NCI-H1105 (cell line): Measurements from ENCODE around the gene PRR3.

Experiments used
- DNase-seq: peaks from one replicate; lab custom pipeline; 2025; lab: John Stamatoyannopoulos, UW

The PRR3 gene

DNA sequence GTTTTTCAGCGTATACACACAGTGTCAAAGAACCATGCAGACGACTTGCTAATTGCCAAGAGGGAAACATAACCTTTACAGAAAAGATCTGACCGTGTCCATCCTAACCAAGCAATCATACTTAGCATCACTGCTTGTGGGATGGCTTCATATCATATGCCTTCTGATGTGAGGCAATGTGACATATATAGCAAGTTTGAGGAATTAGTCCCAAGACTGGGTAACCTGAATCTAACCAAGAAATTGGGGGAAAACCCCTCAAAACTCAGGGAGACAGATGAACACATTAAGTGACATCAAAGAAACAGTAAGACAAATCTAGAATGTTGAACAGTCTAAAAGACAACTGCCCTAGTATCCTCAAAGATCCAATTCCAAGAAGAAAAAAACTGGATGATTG is 19.2 kb upstream of the PRR3 start:
- DNase-seq, result no peak

DNA sequence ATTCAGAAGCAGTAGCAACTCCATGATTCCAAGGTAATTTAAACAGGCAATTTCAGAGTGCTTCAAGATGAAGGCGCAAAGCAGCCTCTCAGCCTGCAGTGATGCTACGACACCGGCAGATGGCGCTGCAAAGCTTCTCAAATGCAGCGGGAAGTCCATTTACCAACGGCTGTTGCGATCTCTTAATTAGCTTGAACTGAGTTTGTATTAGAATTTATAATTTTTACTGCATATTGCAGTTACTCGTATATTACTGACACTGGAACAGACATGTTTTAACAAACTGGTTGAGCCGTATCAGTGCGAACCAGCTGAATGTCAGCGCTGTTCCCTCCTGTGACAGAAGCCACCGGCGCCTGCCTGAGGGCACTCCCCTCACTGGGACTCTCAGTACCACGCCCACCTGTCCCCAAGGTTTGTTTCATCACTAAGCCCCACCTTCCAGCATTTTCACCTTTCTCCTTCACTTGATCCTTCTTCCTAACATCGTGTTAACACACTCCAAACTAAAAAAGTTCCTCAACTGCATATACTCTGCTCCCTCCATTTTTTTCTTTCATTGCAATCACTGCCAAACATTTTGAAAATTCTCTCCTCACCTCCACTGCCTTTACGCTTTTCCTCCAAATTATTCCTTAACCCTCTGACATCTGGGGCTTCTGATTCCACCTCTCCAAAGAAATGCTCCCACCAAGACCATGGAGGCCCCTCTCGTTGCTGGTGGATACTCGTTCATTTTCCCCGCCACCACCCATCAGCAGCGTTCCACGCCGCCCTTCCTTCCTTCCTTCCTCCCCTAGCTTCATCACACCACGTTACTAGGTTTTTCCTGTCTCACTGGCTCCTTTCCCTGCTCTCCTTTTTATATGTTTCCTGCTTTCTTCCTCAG is 15.3 kb upstream of the PRR3 start:
- peak; percentile 70 for DNase-seq

DNA sequence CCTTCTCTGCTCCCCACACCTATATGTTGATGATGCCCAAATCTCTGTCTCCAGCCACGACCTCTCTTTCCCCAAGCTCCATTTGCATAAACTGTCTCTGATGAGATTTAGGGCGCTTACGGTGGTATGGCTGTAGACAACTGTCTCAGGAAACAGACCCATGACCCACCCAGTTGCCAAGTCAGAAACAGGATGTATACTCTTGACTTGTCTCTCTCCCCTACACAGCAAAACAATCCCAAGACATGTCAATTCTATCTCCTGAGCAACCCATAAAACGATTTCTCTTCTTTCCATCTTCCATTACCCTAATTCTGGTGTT is 14.7 kb upstream of the PRR3 start:
- no peak for DNase-seq

DNA sequence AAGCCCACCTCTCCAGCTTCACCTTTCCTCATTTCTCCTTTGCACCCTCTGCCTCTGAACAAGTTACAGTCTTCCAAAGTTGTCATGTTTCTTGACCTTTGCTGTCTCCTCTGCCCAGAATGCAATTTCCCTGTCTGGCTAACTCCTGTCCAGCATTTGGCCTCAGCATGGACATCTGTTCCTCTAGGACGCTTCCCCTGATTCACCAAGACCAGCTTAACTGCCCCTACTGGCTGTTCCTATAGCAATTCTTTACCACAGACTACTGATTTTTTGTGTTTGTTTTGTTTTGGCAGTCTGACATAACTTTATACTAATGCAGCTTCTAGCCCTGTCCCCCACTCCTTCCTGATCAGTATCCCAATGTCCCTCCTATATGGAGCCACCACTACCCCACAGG is 14.2 kb upstream of the PRR3 start:
- no peak for DNase-seq

DNA sequence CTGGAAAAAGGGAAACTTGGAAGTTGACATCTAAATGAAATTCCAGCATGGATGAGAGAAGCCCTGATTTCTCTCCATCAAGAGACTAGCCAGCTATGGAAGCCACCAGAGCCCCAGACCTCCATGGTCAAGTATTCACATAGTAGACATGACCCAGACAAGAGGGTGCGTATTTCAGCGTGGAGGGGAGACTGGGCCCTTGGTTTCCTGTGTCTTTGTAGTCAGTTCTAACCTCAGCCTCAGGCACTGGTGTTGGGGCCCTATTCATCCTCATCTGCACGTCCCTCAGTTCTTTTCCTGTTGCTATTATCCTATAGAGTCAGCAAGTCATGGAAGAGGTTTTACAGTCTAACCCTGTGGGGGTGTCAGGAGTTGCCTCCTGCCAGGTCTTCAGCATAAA is 13.3 kb upstream of the PRR3 start:
- no peak for DNase-seq

DNA sequence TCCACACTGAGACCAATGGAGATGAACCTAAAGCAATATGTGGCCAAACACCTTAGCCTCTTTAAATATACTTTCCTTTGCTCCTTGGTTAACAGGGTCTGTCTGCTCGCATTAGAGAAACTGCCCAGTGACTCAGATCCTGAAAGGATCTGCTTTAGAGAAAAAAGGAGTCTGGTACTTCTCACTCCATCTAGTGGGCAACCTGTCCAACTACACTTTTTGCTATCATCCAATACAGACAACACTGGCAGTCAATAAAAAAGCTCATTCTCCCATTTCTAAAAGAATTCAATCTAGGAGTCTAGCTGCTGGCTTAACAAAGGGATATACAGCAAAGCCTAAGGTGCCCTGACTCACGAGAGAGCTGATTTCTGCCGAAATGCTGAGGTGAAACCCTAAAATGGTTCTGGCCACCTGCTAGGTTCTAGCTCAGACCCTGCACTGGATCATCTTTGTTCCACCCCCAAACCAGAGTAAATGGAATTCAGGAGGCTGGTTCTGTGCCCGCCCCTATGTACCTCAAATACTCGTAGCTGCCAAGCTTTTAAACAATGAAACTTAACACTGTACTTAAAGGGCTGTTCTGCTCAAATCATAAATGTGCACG is 12.3 kb upstream of the PRR3 start:
- DNase-seq, result peak; percentile 20

DNA sequence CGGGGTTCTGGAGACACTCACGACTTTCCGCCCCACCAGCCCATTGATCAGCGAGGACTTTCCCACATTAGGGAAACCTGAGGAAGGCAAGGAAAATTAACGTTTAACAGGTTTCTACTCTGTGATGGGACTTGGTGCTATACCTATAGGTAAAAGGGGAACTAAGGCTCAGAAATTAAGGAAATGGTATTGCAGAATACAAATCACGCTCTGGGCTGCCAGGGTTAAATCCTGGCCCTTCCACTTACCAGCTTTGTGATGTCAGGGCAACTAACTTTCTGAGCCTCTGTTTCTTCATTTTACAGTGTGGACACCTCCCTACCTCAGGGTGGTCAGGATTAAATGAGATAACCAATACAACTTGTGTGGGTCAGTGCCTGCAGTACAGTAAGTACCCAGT is 9.6 kb upstream of the PRR3 start:
- DNase-seq, result no peak

DNA sequence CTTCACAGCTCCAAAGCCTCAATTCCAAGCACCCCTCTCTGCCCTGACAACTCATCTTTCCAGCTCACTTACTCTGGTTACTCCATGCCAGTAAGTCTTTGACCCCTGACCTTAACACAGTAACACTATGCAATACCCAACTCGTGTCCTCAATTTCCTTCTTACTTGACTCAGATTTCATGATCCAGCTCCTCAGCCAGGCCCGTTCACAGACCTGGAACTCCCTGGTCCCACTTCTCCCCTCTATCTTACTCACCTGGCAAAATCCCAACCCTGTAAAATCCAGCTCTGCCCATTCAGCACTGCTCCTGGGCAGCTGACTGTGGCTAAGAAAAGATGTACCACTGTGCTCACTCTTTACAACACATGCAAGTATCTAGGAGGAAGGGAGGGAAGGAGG is 8.7 kb upstream of the PRR3 start:
- DNase-seq, result no peak

DNA sequence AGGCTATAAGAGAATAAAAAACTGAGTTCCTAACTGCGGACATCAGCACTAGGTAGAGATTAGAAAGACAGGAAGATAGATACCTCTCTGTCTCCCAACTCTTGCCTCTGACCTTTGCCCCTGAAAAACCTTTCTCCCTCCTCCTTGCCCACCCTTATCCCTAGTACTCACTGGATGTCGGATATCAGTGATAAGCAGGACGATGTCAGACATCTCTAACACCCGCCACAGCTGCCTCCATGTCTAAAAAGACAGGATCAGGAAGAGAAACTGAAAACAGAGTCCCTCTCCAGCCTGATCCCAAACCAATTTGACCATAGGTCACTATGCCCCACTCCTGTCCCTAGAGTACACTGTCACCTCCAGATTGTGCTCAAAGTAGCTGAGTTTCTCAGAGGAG is 2.7 kb upstream of the PRR3 start:
- DNase-seq, result no peak

DNA sequence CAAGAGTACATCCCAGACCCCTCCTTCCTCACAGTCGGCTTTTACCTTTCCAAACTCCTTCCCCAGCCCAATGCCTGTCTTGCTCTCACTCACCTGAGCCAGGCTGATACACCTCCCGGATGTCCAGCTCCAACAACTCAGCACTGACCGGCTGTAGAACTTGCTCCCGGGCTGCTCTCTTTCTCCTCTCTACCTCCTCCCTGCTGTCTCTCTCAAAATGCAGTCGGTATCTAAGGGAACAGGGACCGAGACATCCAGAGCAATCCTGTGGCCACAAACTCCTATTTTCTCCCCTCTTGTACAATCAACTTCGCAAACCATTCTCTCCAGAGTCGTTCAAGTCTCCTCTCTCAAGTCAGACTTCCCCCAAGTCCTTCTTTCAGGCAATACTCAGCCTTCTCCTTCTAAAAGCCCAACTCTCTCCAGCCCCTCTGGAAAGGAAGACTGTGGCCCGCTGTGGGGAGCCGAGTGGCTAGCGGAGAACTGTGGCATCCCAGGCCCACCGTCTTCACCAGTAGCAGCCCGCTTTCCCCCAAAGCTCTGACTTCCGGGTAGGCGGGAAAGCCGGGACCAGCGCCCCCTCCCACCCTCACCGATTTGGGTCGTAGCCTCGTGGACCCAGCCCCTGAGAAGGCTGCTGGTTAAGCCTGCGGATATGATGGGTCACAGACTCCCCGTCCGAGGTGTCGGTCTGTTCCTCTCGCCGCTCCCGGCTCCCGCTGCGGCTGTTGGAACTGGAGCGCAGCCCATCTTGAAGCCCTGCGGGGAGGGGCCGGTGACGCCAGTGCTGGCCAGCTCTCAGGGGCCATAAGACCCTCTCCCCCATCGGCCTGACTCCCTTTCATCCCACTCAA is 1.9 kb upstream of the PRR3 start:
- DNase-seq, result no peak

DNA sequence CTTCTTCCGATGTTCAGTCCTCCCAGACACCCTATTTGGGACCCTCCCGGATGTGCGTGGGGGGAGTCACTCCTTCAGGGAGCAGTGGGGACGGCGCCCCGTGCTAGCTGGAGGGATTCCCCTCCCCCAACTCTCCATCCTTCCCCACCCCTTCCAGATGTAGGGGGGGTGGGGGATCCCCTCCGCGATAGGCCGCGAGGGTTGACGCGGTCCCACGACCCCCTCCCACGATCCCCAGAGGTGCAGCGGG is 1.4 kb upstream of the PRR3 start:
- no peak for DNase-seq

DNA sequence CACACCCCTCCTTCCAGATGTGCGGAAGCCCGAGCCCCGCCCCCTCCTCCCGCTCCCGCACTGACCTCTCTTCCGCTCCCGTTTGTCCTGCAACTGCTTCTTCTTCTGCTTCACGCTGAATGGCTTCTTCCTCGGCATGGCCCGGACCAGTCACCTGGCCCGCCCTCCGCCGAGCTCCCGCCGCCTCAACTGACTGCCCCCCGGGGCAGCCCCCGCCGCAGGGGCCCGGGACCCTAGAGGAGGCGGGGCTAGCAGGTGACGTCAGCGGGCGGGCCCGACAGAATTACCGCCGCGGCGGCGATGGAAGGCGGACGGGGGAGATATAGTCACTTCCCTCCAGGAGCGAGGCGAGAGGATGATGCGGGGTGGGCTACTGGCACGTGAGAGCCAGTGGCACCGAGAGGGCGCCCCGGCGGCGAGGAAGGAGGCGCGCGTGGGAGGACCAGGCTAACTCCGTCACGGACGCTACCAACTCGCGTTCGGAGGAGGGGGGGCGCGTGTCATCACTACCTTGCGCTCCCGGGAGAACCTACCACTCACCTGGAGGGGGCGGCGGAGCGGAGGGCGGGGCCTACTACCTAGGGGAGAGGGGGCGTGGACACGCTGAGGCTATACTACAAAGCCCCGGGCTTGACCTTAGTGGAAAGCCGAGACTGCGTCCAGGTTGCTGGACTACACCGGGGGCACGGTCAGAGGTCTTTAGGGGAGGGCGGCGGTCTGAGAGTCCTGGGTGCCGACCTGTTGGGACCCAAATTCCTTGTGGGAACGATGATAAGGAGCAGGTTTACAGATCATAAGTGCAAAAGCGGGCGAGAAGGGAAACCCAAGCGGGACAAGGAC is 809 bp upstream of the PRR3 start, which contains the start of gene GNL1:
TSS of gene GNL1 (minus strand) at position 424 of the 840 bp plus-strand sequence. CDS start at position 138, 286 bp downstream.
- peak; percentile 93 for DNase-seq

DNA sequence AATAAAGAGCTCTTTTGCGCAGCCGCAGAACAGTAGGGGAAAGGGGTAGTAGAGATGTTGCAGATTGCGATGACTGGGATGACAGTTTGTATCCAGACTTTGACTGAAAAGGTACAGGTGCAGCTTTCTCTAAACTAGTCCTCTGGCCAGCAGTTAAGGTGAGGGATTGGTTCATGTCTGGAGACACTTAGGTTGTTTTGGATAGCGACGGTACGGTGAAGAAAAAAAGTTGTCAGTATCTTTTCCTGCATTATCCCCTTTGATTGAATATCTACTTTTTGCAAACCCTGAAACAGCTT is 537 bp downstream of the PRR3 start:
- DNase-seq, result no peak

DNA sequence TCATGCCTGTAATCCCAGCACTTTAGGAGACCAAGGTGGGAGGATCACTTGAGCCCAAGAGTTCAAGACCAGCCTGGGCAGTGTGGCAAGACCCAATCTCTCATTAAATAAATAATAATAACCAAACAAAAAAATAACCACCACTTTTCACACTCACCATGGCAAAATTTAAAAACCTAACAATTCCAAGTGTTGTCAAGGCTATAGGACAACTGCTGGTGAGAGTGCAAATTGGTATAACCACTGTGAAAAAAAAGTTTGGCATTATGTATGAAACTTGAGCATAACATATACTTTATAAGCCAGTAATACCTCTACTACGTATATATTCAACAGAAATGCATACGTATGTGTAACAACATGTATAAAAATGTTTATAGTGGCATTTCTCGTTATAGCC is 3.8 kb downstream of the PRR3 start:
- DNase-seq, result no peak

DNA sequence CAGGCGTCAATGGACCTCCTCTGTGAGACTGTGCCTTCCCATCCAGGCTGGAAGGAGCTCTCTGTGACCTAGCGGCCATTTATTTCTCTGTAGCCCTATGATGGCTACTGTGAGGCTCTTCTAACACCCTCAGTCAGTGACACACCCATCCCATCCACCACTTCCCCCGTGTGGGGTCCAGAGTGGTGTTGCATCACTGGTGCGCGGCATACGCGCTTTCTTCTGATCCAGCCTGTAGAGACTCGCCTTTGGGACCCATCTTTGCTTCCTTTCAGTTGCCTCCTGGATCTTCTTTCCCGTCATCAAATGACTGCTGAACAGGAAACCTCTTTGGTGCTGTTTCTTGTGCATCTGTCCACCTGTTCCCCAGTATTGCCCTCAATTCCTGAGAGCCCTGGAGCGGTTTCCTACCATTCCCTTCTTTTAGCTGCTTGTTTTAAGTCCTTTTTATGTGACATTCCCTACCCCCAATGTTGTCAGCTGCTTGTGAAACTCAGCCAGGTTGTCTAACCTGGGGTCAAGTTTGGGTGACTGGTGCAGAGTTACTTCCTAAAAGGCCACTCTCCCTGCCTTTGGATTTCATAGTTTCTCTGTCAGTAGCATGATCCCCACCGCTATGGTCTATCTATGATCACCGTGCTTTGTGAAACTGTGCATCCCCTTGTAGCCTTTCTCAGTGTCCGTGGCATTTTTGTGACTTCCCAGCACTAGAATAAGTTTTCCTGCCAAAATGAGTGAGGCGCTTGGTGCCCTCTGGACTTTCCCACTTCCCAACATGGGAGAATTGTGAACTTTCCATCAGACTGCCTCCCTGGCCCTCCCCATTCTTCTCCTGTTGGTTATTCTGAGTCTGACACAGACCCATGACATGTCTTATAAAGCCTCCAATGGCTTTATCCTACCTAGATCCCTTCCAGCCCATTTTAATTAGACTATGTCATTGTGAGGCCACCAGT is 5.7 kb downstream of the PRR3 start:
- no peak for DNase-seq

DNA sequence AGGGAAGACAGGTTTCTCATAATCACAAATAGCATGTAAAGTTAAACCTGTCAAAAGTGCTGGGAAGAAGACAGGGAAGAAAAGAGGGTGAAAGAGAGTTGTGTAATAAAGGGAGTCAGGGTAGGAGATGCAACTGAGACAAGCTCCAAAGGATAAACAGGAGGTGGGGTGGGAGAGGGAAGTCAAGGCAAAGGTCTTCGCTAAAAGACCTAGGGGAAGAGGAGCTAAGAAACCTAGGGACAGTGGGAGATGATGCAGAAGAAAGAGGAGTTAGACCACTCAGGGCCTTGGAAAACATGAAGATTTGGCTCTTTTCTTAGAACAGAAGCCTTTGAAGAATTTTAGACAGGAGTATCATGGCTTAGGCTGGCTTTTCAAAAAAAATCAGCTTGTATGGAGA is 7.0 kb downstream of the PRR3 start:
- DNase-seq, result no peak

DNA sequence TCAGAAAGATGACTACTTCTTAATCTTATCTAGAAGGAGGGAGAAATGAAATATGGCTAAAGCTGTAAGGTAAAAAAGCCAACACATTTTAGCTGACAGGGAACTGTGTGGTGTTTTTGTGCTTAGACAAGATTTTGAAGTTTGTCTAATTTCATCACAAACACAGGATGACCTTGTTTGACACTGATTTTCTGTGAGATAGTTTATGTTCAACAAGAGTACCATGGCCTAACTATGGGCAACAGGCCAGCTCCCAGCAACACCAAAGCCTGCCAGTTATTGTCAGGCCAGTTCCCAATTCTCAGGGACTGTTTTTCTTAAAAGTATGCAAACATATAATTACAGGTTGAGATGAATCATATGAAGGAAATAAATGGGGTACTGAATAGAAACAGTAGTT is 8.7 kb downstream of the PRR3 start:
- DNase-seq, result no peak

DNA sequence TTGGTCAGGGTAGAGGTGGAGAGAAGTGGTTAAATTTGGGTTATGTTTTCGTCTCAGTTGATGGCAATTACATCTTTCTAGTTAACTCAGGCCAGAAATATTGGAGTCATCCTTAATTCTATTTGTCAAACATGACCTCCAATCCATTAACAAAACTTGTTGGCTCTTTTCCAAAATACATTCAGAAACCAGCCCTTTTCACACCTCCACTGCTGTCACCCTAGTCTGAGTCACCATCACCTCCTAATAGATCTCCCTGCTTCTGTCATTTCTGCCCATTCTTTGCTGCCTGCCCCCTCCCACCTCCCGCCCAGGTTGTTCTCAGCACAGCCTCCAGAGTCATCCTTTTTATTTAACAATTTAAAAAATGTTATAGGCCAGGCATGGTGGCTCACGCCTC is 11.2 kb downstream of the PRR3 start:
- no peak for DNase-seq

DNA sequence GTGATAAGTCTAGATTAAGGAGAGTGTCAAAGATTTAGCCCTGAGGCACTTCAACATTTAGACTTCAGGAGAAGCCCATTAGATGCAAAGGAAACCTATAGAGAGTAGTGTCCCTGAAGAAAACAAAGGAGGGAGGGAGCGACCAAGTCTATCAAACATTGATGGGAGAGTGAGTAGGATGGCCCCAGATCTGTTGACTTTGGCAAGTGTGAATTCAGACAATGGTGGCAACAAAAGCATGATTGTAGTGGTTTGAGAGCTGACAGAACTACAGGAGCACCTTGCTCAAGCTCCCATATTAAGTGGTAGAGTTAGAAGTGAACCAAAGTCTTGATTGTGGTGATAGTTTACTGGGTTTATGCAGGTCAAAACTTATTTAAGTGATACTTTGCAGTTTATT is 13.2 kb downstream of the PRR3 start:
- DNase-seq, result no peak

DNA sequence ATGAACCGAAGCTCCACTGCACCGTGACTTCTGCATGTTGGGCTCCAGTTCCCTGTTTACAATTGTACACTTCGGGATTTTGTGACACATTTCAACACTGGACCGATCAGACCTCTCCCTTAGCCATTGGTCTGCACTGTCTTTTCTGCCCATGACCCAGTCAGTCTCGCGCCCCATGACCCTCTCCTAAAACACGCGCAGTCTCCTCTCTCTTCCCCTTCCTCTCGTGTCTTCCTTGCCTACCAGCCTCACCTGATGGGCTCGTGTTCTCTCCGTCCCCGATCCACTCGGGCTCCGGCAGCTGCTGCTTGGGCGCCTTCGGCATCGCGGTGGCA is 13.6 kb downstream of the PRR3 start:
- DNase-seq, result no peak

DNA sequence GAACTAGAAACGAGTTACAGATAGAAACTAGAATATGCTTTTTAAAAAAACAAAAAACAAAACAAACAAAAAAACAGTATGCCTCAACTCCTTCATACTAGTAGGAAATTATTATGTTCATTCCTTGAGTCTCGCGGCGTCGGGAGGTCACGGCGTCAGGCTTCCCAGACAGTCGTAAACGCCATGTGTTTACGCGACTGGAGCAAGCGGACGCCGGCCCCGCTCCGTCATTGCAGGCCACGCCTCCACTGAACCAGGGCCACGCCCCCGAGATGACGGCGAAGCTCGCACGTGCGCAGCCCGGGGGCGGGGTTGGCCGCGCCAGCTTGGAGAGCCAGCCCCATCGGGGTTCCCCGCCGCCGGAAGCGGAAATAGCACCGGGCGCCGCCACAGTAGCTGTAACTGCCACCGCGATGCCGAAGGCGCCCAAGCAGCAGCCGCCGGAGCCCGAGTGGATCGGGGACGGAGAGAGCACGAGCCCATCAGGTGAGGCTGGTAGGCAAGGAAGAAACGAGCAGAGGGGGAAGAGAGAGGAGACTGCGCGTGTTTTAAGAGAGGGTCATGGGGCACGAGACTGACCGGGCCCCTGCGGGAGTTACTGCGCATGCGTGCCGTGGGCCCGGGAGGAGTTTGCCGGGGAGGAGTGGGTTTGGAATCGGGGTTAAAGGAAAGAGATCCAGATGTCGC is 14.1 kb downstream of the PRR3 start, which contains the start of gene ABCF1:
TSS of gene ABCF1 (plus strand) at position 368 of the 687 bp plus-strand sequence. CDS start at position 414, 46 bp downstream.
- peak; percentile 97 for DNase-seq
